ENCODE results near the gene DNAJC27. TPM values are rescaled to one million over a fixed set of nuclear protein-coding genes. Genes with fewer than 3 reads are reported as not detected.
"Not testable (repeated sequence)": the region's sequence is repeated elsewhere in the genome, so short reads cannot be mapped to it uniquely, and the experiment has no call there.

DNAJC27 gene
- total and polyA plus RNA-seq, 4 donors: 1.7 to 13.9 (median 4.6) TPM

DNA sequence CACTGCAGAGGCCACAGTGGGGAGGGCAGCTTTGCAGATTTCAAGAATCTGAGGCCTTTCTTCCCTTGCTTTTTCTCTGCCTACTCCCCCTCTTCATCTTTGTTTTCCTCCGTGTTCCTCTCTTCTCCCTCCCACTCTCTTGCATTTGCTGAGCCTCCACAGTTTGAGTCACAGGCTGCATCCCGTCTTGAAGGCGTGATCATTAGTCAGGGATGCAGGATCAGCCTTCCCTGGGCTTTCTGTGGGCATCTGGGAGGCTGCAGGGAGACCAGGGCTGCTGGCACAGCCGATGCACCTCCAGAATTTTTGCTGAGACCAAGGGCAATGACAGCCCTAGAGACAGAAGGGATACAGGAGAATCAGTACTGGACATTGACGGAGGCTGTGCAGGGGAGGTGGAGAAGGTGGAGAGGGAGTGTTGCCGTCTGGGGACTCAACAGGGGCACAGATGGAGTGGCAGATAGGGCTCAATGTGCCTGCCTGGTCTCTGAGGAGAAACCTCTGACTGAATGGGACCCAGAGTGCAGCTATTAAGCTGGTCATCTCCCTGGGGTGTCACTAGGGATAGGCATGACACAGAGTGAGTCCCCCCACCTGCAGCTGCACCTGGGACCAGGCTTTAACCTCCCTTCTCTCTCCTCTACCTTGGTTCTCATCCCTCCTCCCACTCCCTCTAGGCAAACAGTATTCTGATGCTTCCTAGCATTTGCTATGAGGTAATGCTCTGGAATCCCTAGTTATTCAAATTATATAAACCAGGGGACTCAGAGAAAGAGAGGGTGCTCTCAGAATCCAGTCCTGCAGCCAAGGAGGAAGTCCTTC is 29.0 kb upstream of the DNAJC27 start:
- no peak for DNase-seq
- no peaks in the 10 kb centered on the region for H3K36me3 ChIP-seq (ENCODE audit: control insufficient read depth in 4 of 4, insufficient read depth in 4 of 4, low read length in 4 of 4)
- WGBS, 2 donors: 67 to 83% methylated on average over 6 of the region's 6 CpGs

DNA sequence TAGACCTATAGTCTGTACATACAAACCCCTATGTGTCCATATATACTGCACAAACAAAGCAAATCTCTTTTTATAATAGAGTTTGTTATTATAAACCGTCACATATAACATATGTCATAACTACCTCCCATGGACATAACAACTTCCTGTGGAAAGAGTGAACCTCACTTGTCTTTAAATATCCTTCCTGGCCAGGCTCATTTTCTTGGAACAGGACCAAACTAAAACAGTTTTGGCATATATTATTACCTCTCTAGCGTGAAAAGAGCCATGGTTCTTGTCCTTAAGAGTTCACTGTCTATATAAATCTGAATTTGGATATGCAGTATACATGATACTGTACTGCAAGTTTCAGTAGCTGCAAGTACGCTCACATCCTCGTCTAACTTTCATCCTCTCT is 28.3 kb upstream of the DNAJC27 start:
- no peaks in the 10 kb centered on the region for H3K4me1 ChIP-seq (ENCODE audit: control insufficient read depth in 5 of 5, insufficient read depth in 5 of 5, low read length in 5 of 5)
- H3K9ac ChIP-seq (ENCODE audit: insufficient read depth in 1 of 2, low read length in 2 of 2): no peak overlapping the region
- H3K27ac ChIP-seq (ENCODE audit: low read depth in 1 of 2, low read length in 1 of 2): no peak overlapping the region
- TF ChIP-seq, protein P1, sequence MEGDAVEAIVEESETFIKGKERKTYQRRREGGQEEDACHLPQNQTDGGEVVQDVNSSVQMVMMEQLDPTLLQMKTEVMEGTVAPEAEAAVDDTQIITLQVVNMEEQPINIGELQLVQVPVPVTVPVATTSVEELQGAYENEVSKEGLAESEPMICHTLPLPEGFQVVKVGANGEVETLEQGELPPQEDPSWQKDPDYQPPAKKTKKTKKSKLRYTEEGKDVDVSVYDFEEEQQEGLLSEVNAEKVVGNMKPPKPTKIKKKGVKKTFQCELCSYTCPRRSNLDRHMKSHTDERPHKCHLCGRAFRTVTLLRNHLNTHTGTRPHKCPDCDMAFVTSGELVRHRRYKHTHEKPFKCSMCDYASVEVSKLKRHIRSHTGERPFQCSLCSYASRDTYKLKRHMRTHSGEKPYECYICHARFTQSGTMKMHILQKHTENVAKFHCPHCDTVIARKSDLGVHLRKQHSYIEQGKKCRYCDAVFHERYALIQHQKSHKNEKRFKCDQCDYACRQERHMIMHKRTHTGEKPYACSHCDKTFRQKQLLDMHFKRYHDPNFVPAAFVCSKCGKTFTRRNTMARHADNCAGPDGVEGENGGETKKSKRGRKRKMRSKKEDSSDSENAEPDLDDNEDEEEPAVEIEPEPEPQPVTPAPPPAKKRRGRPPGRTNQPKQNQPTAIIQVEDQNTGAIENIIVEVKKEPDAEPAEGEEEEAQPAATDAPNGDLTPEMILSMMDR (IDR thresholded peaks at IDR 0.05; ENCODE audit: control extremely low read depth, extremely low read depth): no peak
- H3K36me3 ChIP-seq (ENCODE audit: control insufficient read depth in 4 of 4, insufficient read depth in 4 of 4, low read length in 4 of 4): no peaks in the 10 kb centered on the region
- no peak overlapping the region for H3K4me3 ChIP-seq
- 47 to 54% methylated on average over 4 of the region's 4 CpGs for WGBS, 2 donors
- ATAC-seq (ENCODE audit: insufficient read depth, low FRiP score) (no peak), DNase-seq (peak in 1 of 3 donors; percentile 36)
- H3K27me3 ChIP-seq (ENCODE audit: control insufficient read depth in 3 of 3, insufficient read depth in 3 of 3, low read length in 2 of 3): no peaks in the 10 kb centered on the region
- H3K9me3 ChIP-seq (ENCODE audit: control insufficient read depth in 4 of 4, insufficient read depth in 3 of 4, low read length in 3 of 4): no peaks in the 10 kb centered on the region

More for the DNA sequence above, 29.0 kb upstream of the DNAJC27 start:
- no peak for ATAC-seq (ENCODE audit: insufficient read depth, low FRiP score)
- Histone ChIP-seq H3K27ac (ENCODE audit: low read depth in 1 of 2, low read length in 1 of 2) (no peak overlapping the region), H3K27me3 (ENCODE audit: control insufficient read depth in 3 of 3, insufficient read depth in 3 of 3, low read length in 2 of 3) (no peaks in the 10 kb centered on the region), H3K4me1 (ENCODE audit: control insufficient read depth in 5 of 5, insufficient read depth in 5 of 5, low read length in 5 of 5) (no peaks in the 10 kb centered on the region), H3K9ac (ENCODE audit: insufficient read depth in 1 of 2, low read length in 2 of 2) (no peak overlapping the region), H3K4me3 (no peak overlapping the region), H3K9me3 (ENCODE audit: control insufficient read depth in 4 of 4, insufficient read depth in 3 of 4, low read length in 3 of 4) (no peaks in the 10 kb centered on the region)
- TF ChIP-seq, protein P1 (IDR thresholded peaks at IDR 0.05; ENCODE audit: control extremely low read depth, extremely low read depth): no peak

DNA sequence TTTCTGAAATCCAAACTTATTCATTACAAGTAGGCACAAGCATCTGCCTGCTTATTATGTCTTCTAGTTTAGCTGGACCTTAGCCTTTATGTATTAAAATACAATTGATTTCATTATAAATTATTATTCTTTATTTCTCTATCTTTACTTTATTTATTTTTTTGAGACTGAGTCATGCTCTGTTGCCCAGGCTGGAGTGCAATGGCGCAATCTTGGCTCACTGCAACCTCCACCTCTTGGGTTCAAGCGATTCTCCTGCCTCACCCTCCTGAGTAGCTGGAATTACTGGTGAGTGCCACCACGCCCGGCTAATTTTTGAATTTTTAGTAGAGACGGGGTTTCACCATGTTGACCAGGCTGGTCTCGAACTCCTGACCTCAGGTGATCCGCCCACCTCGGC is 27.3 kb upstream of the DNAJC27 start:
- not testable (repeated sequence) for ATAC-seq (ENCODE audit: insufficient read depth, low FRiP score)

DNA sequence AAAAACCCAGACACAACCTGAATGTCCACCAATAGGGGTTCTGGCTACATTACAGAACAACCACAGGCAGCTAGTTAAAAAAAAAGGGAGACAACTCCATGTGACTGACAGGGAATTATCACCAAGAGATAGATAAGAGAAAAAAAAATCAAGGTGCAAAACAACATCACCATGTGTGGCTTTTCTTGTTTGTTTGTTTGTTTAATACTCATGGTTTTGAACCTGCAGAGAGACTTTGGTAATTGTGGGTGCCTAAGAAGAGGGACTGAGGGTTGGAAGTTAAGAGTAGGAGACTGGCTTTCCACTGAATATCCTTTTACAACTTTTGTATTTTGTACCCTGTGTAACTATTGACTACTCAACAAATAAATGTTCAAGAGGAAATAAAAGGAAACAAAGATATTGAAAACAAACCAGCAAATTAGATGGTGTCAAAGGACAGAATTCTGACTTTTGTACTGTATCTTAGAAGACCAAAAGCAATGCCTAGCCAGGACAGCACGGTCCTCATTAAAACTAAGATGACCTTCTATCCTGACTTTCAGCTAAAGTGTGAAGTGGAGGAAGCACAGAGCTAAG is 22.5 kb upstream of the DNAJC27 start:
- Histone ChIP-seq H3K4me1 (ENCODE audit: control insufficient read depth in 5 of 5, insufficient read depth in 5 of 5, low read length in 5 of 5) (peaks cover 0 to 7% (median 0%) of the 10 kb centered on the region in 5 donors), H3K9ac (ENCODE audit: insufficient read depth in 1 of 2, low read length in 2 of 2) (no peak overlapping the region), H3K4me3 (no peak overlapping the region), H3K9me3 (ENCODE audit: control insufficient read depth in 4 of 4, insufficient read depth in 3 of 4, low read length in 3 of 4) (no peaks in the 10 kb centered on the region), H3K36me3 (ENCODE audit: control insufficient read depth in 4 of 4, insufficient read depth in 4 of 4, low read length in 4 of 4) (no peaks in the 10 kb centered on the region), H3K27me3 (ENCODE audit: control insufficient read depth in 3 of 3, insufficient read depth in 3 of 3, low read length in 2 of 3) (no peaks in the 10 kb centered on the region), H3K27ac (ENCODE audit: low read depth in 1 of 2, low read length in 1 of 2) (no peak overlapping the region)
- ATAC-seq (ENCODE audit: insufficient read depth, low FRiP score) (no peak), DNase-seq (no peak)
- 79 to 97% methylated on average over 1 of the region's 1 CpG for WGBS, 2 donors
- TF ChIP-seq, protein P1 (IDR thresholded peaks at IDR 0.05; ENCODE audit: control extremely low read depth, extremely low read depth): no peak

More for the DNA sequence above, 27.3 kb upstream of the DNAJC27 start:
- not testable (repeated sequence) for H3K27me3 ChIP-seq (ENCODE audit: control insufficient read depth in 3 of 3, insufficient read depth in 3 of 3, low read length in 2 of 3); H3K36me3 ChIP-seq (ENCODE audit: control insufficient read depth in 4 of 4, insufficient read depth in 4 of 4, low read length in 4 of 4); DNase-seq; H3K27ac ChIP-seq (ENCODE audit: low read depth in 1 of 2, low read length in 1 of 2); H3K9ac ChIP-seq (ENCODE audit: insufficient read depth in 1 of 2, low read length in 2 of 2); H3K4me3 ChIP-seq; H3K9me3 ChIP-seq (ENCODE audit: control insufficient read depth in 4 of 4, insufficient read depth in 3 of 4, low read length in 3 of 4); H3K4me1 ChIP-seq (ENCODE audit: control insufficient read depth in 5 of 5, insufficient read depth in 5 of 5, low read length in 5 of 5)
- 77 to 84% methylated on average over 8 of the region's 8 CpGs for WGBS, 2 donors

Measured in lung (tissue), 12 donors.